ENCODE data around the gene ATP13A4. TPM values are rescaled to one million over a fixed set of nuclear protein-coding genes. Genes with fewer than 3 reads are reported as not detected.

Gene ATP13A4
- total and polyA plus RNA-seq, 2 donors from 2014 or later, result 0.49 to 3.7 TPM

GRCh38 chr3:193564012-193564411 is 9.3 kb upstream of the ATP13A4 start:
- intact Hi-C loops (cut with DNase I), result loop anchor here (10.0 kb wide), 1 partner anchor 99 kb away; no protein-coding TSS in a partner anchor
- H3K27ac ChIP-seq (ENCODE audit: low read depth in 2 of 2, low read length in 2 of 2), result no peak overlapping the region

GRCh38 chr3:193563426-193563825 is 8.7 kb upstream of the ATP13A4 start:
- no peaks in the 10 kb centered on the region for H3K9me3 ChIP-seq (ENCODE audit: control insufficient read depth in 2 of 3, insufficient read depth in 1 of 3, low read length in 3 of 3)
- TF ChIP-seq CTCF (IDR thresholded peaks at IDR 0.05; ENCODE audit: borderline replicate concordance, extremely low read depth, insufficient read depth), result no peak
- intact Hi-C loops (cut with DNase I), result loop anchor here (10.0 kb wide), 1 partner anchor 99 kb away; no protein-coding TSS in a partner anchor
- no peaks in the 10 kb centered on the region for H3K27me3 ChIP-seq (ENCODE audit: control insufficient read depth, insufficient read depth, low read length)
- no peaks in the 10 kb centered on the region for H3K36me3 ChIP-seq (ENCODE audit: control insufficient read depth in 2 of 3, insufficient read depth in 3 of 3, low read length in 3 of 3)
- H3K9ac ChIP-seq (ENCODE audit: low read length in 3 of 3), result no peak overlapping the region
- H3K27ac ChIP-seq (ENCODE audit: low read depth in 2 of 2, low read length in 2 of 2), result no peak overlapping the region
- FAIRE-seq (no peak), DNase-seq (no peak)
- no peaks in the 10 kb centered on the region for H3K4me1 ChIP-seq (ENCODE audit: control insufficient read depth in 2 of 3, insufficient read depth in 2 of 3, low read depth in 1 of 3, low read length in 3 of 3)
- H3K4me3 ChIP-seq (ENCODE audit: low read length in 3 of 3), result no peak overlapping the region

More at GRCh38 chr3:193564012-193564411, 9.3 kb upstream of the ATP13A4 start:
- Histone ChIP-seq H3K4me3 (ENCODE audit: low read length in 3 of 3) (no peak overlapping the region), H3K4me1 (ENCODE audit: control insufficient read depth in 2 of 3, insufficient read depth in 2 of 3, low read depth in 1 of 3, low read length in 3 of 3) (no peaks in the 10 kb centered on the region), H3K36me3 (ENCODE audit: control insufficient read depth in 2 of 3, insufficient read depth in 3 of 3, low read length in 3 of 3) (no peaks in the 10 kb centered on the region), H3K9ac (ENCODE audit: low read length in 3 of 3) (no peak overlapping the region), H3K27me3 (ENCODE audit: control insufficient read depth, insufficient read depth, low read length) (no peaks in the 10 kb centered on the region), H3K9me3 (ENCODE audit: control insufficient read depth in 2 of 3, insufficient read depth in 1 of 3, low read length in 3 of 3) (no peaks in the 10 kb centered on the region)
- peak; percentile 44 for TF ChIP-seq CTCF (IDR thresholded peaks at IDR 0.05; ENCODE audit: borderline replicate concordance, extremely low read depth, insufficient read depth)
- no peak for FAIRE-seq
- peak in 2 of 5 donors; percentile 10 to 12 for DNase-seq

- Histone ChIP-seq H3K36me3 (ENCODE audit: control insufficient read depth in 2 of 3, insufficient read depth in 3 of 3, low read length in 3 of 3) (no peaks in the 10 kb centered on the region), H3K9ac (ENCODE audit: low read length in 3 of 3) (no peak overlapping the region), H3K9me3 (ENCODE audit: control insufficient read depth in 2 of 3, insufficient read depth in 1 of 3, low read length in 3 of 3) (no peaks in the 10 kb centered on the region), H3K4me3 (ENCODE audit: low read length in 3 of 3) (no peak overlapping the region), H3K4me1 (ENCODE audit: control insufficient read depth in 2 of 3, insufficient read depth in 2 of 3, low read depth in 1 of 3, low read length in 3 of 3) (peaks cover 0 to 4% (median 0%) of the 10 kb centered on the region in 3 donors), H3K27me3 (ENCODE audit: control insufficient read depth, insufficient read depth, low read length) (no peaks in the 10 kb centered on the region), H3K27ac (ENCODE audit: low read depth in 2 of 2, low read length in 2 of 2) (no peak overlapping the region)
- no peak for TF ChIP-seq CTCF (IDR thresholded peaks at IDR 0.05; ENCODE audit: borderline replicate concordance, extremely low read depth, insufficient read depth)
- FAIRE-seq (no peak), DNase-seq (no peak)
- intact Hi-C loops (cut with DNase I), result loop anchor here (10.0 kb wide), 1 partner anchor 96 kb away; no protein-coding TSS in a partner anchor
Measured at GRCh38 chr3:193560870-193561269, 6.2 kb upstream of the ATP13A4 start.

- intact Hi-C loops (cut with DNase I), result loop anchor here (10.0 kb wide), 1 partner anchor 95 kb away; no protein-coding TSS in a partner anchor
- FAIRE-seq (no peak), DNase-seq (no peak)
- Histone ChIP-seq H3K9me3 (ENCODE audit: control insufficient read depth in 2 of 3, insufficient read depth in 1 of 3, low read length in 3 of 3) (no peaks in the 10 kb centered on the region), H3K9ac (ENCODE audit: low read length in 3 of 3) (no peak overlapping the region), H3K27ac (ENCODE audit: low read depth in 2 of 2, low read length in 2 of 2) (no peak overlapping the region), H3K4me1 (ENCODE audit: control insufficient read depth in 2 of 3, insufficient read depth in 2 of 3, low read depth in 1 of 3, low read length in 3 of 3) (peaks cover 0 to 4% (median 0%) of the 10 kb centered on the region in 3 donors), H3K4me3 (ENCODE audit: low read length in 3 of 3) (no peak overlapping the region), H3K36me3 (ENCODE audit: control insufficient read depth in 2 of 3, insufficient read depth in 3 of 3, low read length in 3 of 3) (no peaks in the 10 kb centered on the region), H3K27me3 (ENCODE audit: control insufficient read depth, insufficient read depth, low read length) (no peaks in the 10 kb centered on the region)
- no peak for TF ChIP-seq CTCF (IDR thresholded peaks at IDR 0.05; ENCODE audit: borderline replicate concordance, extremely low read depth, insufficient read depth)
Measured at GRCh38 chr3:193560091-193560490, 5.4 kb upstream of the ATP13A4 start.

Measured in kidney (tissue), 14 donors.